Measurements from ENCODE around the gene SSTR5.

DNA sequence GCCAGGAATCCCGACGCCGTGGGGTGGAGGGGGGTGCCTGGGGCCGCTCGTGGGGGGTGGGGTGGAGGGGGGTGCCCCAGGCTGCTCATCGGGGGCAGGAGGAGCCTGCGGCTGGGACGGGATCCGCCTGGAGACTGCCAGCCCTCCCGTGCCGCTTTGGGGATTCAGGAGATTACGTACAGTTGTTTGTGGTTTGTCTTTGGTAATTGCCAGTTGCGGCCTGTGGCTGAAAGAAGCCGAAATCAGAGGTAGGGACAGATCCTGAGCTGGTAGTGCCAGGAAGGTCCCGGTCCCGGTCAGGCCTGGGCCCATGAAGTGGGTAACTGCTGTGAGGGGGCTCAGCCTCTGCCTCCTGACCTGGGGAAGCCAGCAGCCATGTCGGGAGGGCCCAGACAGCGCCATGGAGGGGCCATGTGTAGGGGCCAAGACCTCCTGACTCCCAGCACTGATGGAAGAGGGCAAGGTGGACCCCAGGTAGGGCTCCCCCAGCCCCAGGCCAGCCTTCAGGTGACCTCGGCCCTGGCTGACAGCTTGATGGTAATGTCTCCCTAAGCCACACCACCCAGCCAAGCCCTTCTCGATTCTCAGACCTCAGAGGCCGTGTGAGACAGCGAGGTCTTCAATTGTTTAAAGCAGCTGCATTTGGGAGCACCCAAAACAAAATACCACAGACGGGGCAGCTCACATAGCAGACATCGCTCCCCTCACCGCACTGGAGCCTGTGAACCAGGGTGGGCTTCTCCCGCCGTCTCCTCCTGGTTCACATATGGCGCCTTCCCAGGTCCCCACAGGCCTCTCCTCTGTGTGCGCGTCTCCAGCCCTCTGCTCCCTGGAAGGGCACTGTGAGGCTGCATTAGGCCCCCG, 34.9 kb upstream of the SSTR5 start:
- TF ChIP-seq, protein P1, sequence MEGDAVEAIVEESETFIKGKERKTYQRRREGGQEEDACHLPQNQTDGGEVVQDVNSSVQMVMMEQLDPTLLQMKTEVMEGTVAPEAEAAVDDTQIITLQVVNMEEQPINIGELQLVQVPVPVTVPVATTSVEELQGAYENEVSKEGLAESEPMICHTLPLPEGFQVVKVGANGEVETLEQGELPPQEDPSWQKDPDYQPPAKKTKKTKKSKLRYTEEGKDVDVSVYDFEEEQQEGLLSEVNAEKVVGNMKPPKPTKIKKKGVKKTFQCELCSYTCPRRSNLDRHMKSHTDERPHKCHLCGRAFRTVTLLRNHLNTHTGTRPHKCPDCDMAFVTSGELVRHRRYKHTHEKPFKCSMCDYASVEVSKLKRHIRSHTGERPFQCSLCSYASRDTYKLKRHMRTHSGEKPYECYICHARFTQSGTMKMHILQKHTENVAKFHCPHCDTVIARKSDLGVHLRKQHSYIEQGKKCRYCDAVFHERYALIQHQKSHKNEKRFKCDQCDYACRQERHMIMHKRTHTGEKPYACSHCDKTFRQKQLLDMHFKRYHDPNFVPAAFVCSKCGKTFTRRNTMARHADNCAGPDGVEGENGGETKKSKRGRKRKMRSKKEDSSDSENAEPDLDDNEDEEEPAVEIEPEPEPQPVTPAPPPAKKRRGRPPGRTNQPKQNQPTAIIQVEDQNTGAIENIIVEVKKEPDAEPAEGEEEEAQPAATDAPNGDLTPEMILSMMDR (IDR thresholded peaks at IDR 0.05; ENCODE audit: borderline replicate concordance, extremely low read depth, low read length, poor library complexity, severe bottlenecking), result no peak
- no peak for TF ChIP-seq EZH2 (IDR thresholded peaks at IDR 0.05; ENCODE audit: borderline replicate concordance, low read depth, low read length, severe bottlenecking)

Measured in DND-41 (cell line).